Activated T-helper 1 cell treated with anti-CD3 and anti-CD28 coated beads, Interleukin-2, amount 50 U/mL, for 16 hours (primary cell): ENCODE results near the gene ZNF417.
"Not testable (repeated sequence)": the region's sequence is repeated elsewhere in the genome, so short reads cannot be mapped to it uniquely, and the experiment has no call there.

Source experiments
- DNase-seq, 2 donors: peaks; one replicate each; pipeline ENCODE4 v3.0.0-alpha.2; 2020; ENCODE audit warnings: low read depth in 1 of 2, low spot score in 1 of 2

Gene ZNF417

DNA sequence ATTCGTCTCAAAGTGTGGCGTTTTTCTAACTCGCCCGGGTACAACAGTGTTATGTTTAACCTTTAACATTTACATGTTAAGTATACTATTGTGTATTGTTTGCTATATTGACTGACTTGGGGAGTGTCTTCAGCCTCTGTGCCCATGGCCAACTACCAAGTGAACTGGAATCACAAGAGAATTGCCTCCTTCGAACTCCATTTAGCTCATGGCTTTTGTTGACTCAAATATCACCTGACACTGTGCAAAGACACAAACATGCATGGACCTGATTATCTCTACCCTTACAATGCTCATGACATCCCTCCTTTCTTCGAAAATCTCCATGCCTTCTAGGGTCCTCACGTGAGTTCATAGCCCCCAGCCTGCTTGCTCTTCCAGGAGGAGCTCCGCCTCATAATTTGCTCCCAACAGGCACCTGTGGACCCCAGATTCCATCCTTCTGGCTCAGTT is 28.3 kb downstream of the ZNF417 start:
- DNase-seq: no peak

DNA sequence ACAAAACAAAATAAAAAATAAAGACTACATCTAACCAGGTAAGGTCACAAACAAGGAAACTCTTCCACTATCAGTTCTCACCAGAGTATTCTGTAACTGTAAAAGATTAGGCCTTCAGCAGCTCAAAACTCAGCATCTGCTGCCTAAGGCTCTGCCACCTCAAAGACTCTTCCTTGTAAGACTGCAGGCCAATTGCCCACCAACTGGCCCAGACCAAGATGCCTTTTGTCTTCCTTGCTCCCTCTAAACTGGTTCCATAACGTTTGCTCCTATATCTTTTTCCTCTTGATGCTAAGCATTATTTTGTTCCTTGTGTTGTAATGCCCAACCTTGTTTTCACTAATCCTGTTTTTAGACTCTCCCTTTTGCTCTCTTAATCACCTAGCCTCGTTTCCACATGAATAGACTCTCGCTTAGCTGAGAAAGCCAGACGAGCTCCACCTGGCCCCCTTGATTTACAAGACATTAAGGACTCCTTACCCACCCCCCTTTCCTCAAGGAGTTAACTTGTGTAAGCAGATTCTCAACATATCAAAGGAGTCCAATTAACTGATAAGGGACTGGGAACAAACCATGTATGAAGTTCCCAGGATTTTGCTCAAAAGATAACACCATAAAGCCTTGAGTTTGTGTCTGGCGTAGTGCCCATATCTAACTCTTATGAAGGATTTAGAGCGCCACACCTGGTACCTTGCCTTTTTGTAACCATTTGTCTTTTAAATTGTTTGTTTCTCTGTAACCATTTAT is 29.0 kb downstream of the ZNF417 start:
- DNase-seq: no peak

DNA sequence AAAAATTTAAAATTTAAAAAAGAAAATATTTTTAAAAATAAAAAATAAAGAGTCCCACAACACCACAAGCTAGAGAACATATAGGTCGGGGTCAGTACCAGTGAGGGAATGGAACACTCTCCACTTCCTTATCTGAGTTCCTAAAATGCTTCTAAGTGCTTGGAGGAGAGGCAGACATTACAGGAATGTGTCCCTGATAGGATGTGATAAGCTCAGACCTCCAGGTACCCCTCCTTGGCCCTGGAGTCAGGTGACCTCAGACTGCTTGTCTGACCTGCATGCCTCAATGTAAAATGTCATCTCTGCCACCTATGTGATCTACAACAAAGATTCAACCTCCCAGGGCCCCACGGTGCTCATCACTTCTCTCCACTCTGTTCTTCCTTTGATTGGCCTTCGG is 30.3 kb downstream of the ZNF417 start:
- DNase-seq: no peak

DNA sequence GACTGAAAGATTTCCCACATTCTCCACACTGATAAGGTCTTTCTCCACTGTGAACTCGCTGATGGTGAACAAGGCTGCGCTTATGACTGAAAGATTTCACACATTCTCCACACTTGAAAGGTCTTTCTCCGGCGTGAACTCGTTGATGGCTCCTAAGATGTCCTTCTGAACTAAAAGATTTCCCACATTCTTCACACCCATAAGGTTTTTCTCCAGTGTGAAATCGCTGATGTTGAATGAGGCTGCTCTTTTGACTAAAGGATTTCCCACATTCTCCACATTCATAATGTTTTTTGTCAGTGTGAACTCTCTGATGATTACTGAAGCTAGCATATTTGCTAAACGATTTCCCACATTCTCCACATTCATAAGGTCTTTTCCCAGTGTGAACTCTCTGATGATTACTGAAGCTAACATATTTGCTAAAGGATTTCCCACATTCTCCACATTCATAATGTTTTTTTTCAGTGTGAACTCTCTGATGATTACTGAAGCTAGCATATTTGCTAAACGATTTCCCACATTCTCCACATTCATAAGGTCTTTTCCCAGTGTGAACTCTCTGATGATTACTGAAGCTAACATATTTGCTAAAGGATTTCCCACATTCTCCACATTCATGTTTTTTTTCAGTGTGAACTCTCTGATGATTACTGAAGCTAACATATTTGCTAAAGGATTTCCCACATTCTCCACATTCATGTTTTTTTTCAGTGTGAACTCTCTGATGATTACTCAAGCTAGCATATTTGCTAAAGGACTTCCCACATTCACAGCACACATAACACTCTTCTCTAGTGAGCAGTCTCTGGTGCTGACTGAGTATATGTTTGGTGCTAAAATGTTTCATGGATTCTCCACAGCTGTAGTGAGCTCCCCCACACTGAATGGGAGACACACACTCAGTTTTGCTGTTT is 42.3 kb downstream of the ZNF417 start:
- DNase-seq: not testable (repeated sequence)

DNA sequence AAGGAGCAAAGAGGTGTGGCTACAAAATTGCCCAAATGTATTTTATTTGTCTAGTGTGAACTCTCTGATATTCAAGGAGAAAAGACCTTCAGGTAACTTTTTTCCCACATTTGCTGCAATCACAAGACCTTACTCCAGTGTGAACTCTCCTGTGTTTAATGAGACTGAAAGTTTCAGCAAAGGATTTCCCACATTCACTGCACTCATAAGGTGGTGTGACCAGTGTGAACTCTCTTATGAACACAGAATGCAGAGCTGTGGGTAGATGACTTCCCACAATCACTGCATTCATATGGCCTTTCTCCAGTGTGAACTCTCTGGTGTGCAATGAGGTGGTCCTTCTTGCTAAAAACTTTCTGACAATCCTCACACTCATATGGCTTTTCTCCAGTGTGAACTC is 43.9 kb downstream of the ZNF417 start:
- DNase-seq: no peak

DNA sequence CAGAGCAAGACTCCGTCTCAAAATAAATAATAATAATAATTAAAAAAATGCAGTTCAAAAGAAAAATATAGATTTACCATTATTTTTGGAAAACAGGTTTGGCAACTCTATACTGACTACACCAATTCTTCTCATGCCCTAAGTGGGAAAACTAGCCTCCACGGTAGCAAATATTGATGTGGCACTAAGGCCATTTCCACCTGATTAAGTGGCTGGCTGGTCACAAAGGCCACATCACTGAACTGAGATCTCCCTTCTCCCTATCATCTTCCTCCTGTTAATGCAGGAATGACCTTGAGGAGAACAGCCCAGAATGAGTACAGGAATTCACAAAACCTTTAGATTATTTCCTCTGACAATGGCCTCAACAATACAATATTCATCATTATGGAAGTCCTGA is 46.2 kb downstream of the ZNF417 start:
- DNase-seq: no peak

DNA sequence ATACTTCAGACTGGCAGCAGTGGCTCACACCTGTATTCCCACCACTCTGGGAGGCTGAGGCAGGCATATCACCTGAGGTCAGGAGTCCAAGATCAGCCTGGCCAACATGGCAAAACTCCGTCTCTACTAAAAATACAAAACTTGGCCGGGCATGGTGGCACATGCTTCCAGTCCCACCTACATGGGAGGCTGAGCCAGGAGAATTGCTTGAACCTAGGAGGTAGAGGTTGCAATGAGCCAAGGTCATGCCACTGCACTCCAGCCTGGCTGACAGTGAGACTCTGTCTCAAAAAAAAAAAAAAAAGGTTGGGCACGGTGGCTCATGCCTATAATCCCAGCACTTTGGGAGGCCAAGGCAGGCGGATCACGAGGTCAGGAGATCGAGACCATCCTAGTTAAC is 46.7 kb downstream of the ZNF417 start:
- not testable (repeated sequence) for DNase-seq

DNA sequence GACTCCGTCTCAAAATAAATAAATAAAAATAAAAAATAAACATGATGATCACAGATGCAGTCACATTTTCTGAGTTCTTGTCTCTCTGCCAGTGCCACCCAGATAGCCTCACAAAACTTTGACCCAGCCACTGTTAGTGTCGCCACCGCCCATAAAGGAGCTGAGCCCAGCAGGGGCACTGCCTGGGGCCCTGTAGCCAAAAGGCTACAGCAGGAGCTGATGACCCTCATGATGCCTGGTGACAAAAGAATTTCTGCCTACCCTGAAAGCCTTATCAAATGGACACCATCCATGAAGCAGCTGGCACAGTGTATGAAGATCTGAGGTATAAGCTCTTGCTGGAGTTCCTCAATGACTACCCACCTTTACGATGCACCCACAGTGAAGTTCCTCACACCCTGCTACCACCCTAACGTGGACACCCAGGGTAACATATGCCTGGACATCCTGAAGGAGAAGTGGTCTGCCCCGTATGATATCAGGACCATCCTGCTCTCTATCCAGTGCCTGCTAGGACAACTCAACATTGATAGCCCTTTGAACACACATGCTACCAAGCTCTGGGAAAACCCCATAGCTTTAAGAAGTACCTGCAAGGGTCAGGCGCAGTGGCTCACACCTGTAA is 48.4 kb downstream of the ZNF417 start:
- DNase-seq: no peak
